ENCODE measurements around the gene CAB39L. TPM values are rescaled to one million over a fixed set of nuclear protein-coding genes. Genes with fewer than 3 reads are reported as not detected.

The CAB39L gene
- total RNA-seq, 1 donor from 2014 or later: 11.4 TPM

DNA sequence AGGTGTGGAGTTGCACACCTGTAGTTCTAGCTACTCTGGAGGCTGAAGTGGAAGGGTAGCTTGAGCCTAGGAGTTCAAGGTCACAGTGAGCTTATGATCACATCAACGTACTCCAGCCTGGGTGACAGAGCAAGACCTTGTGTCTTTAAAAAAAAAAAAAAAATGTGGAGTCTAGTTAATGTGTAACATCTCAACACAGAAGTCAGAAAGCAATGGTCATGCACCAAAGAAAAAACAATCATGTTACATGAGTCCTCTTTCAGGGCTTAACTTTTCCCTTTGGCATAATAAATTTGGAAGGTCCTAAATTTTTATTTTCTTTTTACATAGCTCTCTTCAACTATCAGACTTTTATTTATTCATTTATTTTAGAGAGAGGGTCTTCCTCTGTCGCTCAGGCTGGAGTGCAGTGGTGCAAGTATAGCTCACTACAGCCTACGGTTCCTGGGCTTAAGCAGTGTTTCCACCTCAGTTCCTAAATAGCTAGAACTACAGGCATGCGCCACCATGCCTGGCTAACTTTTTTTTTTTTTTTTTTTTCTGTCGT, 22.5 kb upstream of the CAB39L start:
- Mint-ChIP-seq H3K27ac (no peak overlapping the region), H3K36me3 (peaks cover 30% of the 10 kb centered on the region), H3K9me3 (no peaks in the 10 kb centered on the region), H3K4me1 (ENCODE audit: unreplicated experiment) (no peaks in the 10 kb centered on the region), H3K27me3 (no peaks in the 10 kb centered on the region), H3K4me3 (peak overlapping the region; percentile 22)
- TF ChIP-seq, protein P1, sequence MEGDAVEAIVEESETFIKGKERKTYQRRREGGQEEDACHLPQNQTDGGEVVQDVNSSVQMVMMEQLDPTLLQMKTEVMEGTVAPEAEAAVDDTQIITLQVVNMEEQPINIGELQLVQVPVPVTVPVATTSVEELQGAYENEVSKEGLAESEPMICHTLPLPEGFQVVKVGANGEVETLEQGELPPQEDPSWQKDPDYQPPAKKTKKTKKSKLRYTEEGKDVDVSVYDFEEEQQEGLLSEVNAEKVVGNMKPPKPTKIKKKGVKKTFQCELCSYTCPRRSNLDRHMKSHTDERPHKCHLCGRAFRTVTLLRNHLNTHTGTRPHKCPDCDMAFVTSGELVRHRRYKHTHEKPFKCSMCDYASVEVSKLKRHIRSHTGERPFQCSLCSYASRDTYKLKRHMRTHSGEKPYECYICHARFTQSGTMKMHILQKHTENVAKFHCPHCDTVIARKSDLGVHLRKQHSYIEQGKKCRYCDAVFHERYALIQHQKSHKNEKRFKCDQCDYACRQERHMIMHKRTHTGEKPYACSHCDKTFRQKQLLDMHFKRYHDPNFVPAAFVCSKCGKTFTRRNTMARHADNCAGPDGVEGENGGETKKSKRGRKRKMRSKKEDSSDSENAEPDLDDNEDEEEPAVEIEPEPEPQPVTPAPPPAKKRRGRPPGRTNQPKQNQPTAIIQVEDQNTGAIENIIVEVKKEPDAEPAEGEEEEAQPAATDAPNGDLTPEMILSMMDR (conservative IDR thresholded peaks at IDR 0.05): no peak
- DNase-seq (ENCODE audit: extremely low spot score, unreplicated experiment): no peak

DNA sequence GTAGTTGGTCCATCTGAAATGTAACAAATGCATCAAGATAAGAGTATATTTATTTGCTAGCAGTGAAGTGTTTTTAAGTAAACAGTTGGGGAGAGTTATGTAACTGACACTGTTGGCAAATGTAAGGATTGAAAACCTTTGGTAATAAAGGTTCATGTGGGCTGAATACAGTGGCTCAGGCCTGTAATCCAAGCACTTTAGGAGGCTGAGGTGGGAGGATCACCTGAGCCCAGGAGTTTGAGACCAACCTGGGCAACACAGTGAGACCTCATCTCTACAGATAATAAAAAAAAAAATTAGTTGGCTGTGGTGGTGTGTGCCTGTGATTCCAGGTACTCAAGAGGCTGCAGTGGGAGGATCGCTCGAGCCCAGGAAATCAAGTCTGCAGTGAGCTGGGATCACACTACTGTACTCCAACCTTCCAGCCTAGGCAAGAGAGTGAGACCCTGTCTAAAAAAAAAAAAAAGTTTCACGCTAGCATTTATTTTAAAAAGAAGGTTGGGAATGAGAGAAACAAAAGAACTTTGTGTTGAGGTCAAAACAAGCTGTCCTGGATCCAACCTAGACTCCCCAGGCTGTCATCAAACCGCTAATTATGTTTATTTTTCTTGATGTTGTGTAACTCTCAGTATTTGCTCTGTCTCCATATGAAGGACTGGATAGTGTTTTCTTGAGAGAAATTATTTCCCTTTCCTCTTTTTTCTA, 20.9 kb upstream of the CAB39L start:
- Mint-ChIP-seq H3K27ac (no peak overlapping the region), H3K4me3 (no peak overlapping the region), H3K36me3 (peaks cover 33% of the 10 kb centered on the region), H3K4me1 (ENCODE audit: unreplicated experiment) (no peaks in the 10 kb centered on the region), H3K27me3 (no peaks in the 10 kb centered on the region), H3K9me3 (no peaks in the 10 kb centered on the region)
- TF ChIP-seq, protein P1 (conservative IDR thresholded peaks at IDR 0.05): no peak
- no peak for DNase-seq (ENCODE audit: extremely low spot score, unreplicated experiment)

GRCh38 chr13:49464085-49464484, 20.2 kb upstream of the CAB39L start:
- Mint-ChIP-seq H3K4me1 (ENCODE audit: unreplicated experiment) (no peaks in the 10 kb centered on the region), H3K9me3 (no peaks in the 10 kb centered on the region), H3K27me3 (no peaks in the 10 kb centered on the region), H3K36me3 (peaks cover 33% of the 10 kb centered on the region), H3K4me3 (no peak overlapping the region), H3K27ac (no peak overlapping the region)
- TF ChIP-seq, protein P1 (conservative IDR thresholded peaks at IDR 0.05): no peak
- no peak for DNase-seq (ENCODE audit: extremely low spot score, unreplicated experiment)

DNA sequence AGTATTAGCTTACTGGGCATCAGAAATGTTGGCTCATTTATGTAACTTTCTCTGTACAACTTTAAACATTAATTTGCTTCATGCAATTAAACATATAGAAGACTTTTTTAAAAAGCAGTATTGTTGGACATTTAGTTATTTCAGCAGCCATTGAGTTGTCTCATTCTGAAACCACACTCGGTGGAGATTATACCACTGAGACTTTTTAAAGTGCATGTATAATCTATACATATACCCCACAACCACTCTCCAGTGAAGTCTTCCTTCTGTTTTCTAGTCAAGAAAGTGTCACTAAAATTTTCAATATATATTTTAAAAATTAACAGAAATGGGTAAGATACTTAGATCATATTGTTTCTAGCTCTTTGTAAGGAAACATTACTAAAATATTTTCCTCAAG, 15.7 kb upstream of the CAB39L start:
- H3K27ac Mint-ChIP-seq: no peak overlapping the region
- peaks cover 36% of the 10 kb centered on the region for H3K36me3 Mint-ChIP-seq
- H3K27me3 Mint-ChIP-seq: no peaks in the 10 kb centered on the region
- no peak for DNase-seq (ENCODE audit: extremely low spot score, unreplicated experiment)
- no peaks in the 10 kb centered on the region for H3K4me1 Mint-ChIP-seq (ENCODE audit: unreplicated experiment)
- TF ChIP-seq, protein P1 (conservative IDR thresholded peaks at IDR 0.05): no peak
- no peak overlapping the region for H3K4me3 Mint-ChIP-seq
- no peaks in the 10 kb centered on the region for H3K9me3 Mint-ChIP-seq

- Mint-ChIP-seq H3K36me3 (peaks cover 25% of the 10 kb centered on the region), H3K27ac (no peak overlapping the region), H3K4me1 (ENCODE audit: unreplicated experiment) (no peaks in the 10 kb centered on the region), H3K9me3 (no peaks in the 10 kb centered on the region), H3K4me3 (no peak overlapping the region), H3K27me3 (no peaks in the 10 kb centered on the region)
- DNase-seq (ENCODE audit: extremely low spot score, unreplicated experiment): no peak
- TF ChIP-seq, protein P1 (conservative IDR thresholded peaks at IDR 0.05): no peak
Observed at GRCh38 chr13:49457221-49457620, 13.4 kb upstream of the CAB39L start.
